ENCODE data around the gene C1QTNF9.
"Not testable (repeated sequence)": the region's sequence is repeated elsewhere in the genome, so short reads cannot be mapped to it uniquely, and the experiment has no call there.

C1QTNF9 gene

GRCh38 chr13:24321416-24321815 is 12.0 kb downstream of the C1QTNF9 start:
- not testable (repeated sequence) for DNase-seq (ENCODE audit: low spot score)

GRCh38 chr13:24322470-24322869 is 13.1 kb downstream of the C1QTNF9 start:
- DNase-seq (ENCODE audit: low spot score) = not testable (repeated sequence)

GRCh38 chr13:24323036-24323738 is 13.8 kb downstream of the C1QTNF9 start:
- DNase-seq (ENCODE audit: low spot score) = no peak

- no peak for DNase-seq (ENCODE audit: low spot score)
Measured at GRCh38 chr13:24323739-24324075, 14.3 kb downstream of the C1QTNF9 start.

GRCh38 chr13:24327598-24327997 is 18.2 kb downstream of the C1QTNF9 start:
- DNase-seq (ENCODE audit: low spot score) = not testable (repeated sequence)

GRCh38 chr13:24328145-24328544 is 18.8 kb downstream of the C1QTNF9 start:
- no peak for DNase-seq (ENCODE audit: low spot score)

- DNase-seq (ENCODE audit: low spot score) = no peak
Measured at GRCh38 chr13:24338721-24339120, 29.3 kb downstream of the C1QTNF9 start.

GRCh38 chr13:24339937-24340607 is 30.7 kb downstream of the C1QTNF9 start:
- DNase-seq (ENCODE audit: low spot score) = no peak

GRCh38 chr13:24340608-24340955 is 31.2 kb downstream of the C1QTNF9 start:
- DNase-seq (ENCODE audit: low spot score) = no peak

- DNase-seq (ENCODE audit: low spot score) = no peak
Measured at GRCh38 chr13:24341439-24341838, 32.1 kb downstream of the C1QTNF9 start.

- DNase-seq (ENCODE audit: low spot score) = no peak
Measured at GRCh38 chr13:24348385-24348784, 39.0 kb downstream of the C1QTNF9 start.

- DNase-seq (ENCODE audit: low spot score) = no peak
Measured at GRCh38 chr13:24348797-24349515, 39.6 kb downstream of the C1QTNF9 start.

GRCh38 chr13:24349778-24350664 is 40.6 kb downstream of the C1QTNF9 start:
- not testable (repeated sequence) for DNase-seq (ENCODE audit: low spot score)

- no peak for DNase-seq (ENCODE audit: low spot score)
Measured at GRCh38 chr13:24351423-24351822, 42.0 kb downstream of the C1QTNF9 start.

GRCh38 chr13:24353736-24354135 is 44.4 kb downstream of the C1QTNF9 start:
- DNase-seq (ENCODE audit: low spot score) = no peak

GRCh38 chr13:24355103-24355502 is 45.7 kb downstream of the C1QTNF9 start:
- no peak for DNase-seq (ENCODE audit: low spot score)

- no peak for DNase-seq (ENCODE audit: low spot score)
Measured at GRCh38 chr13:24356270-24356669, 46.9 kb downstream of the C1QTNF9 start.

GRCh38 chr13:24356837-24357236 is 47.5 kb downstream of the C1QTNF9 start:
- DNase-seq (ENCODE audit: low spot score) = no peak

GRCh38 chr13:24357756-24358155 is 48.4 kb downstream of the C1QTNF9 start:
- DNase-seq (ENCODE audit: low spot score) = no peak

- DNase-seq (ENCODE audit: low spot score) = not testable (repeated sequence)
Measured at GRCh38 chr13:24358836-24359235, 49.5 kb downstream of the C1QTNF9 start.

GRCh38 chr13:24359252-24359651 is 49.9 kb downstream of the C1QTNF9 start:
- DNase-seq (ENCODE audit: low spot score) = not testable (repeated sequence)

- no peak for DNase-seq (ENCODE audit: low spot score)
Measured at GRCh38 chr13:24360106-24360505, 50.7 kb downstream of the C1QTNF9 start.
